GM21515 (cell line): ENCODE data around the gene LGR5.
"Not testable (repeated sequence)": the region's sequence is repeated elsewhere in the genome, so short reads cannot be mapped to it uniquely, and the experiment has no call there.

ENCODE experiments used
- ATAC-seq: cut with Tn5 transposase; IDR thresholded peaks from one replicate; pipeline ENCODE4 v1.9.1; 2021; ENCODE audit not compliant: unreplicated experiment

Gene LGR5

GRCh38 chr12:71472441-71472911 lies 32.9 kb downstream of the LGR5 start:
- no peak for ATAC-seq

- ATAC-seq: no peak
These were observed 35.2 kb downstream of the LGR5 start for GRCh38 chr12:71474791-71475190.

GRCh38 chr12:71475280-71475679 lies 35.7 kb downstream of the LGR5 start:
- no peak for ATAC-seq

- no peak for ATAC-seq
These were observed 36.9 kb downstream of the LGR5 start for GRCh38 chr12:71476513-71476912.

GRCh38 chr12:71477609-71478008 lies 38.0 kb downstream of the LGR5 start:
- no peak for ATAC-seq

- no peak for ATAC-seq
These were observed 38.7 kb downstream of the LGR5 start for GRCh38 chr12:71478270-71478669.

GRCh38 chr12:71484272-71484905 lies 44.8 kb downstream of the LGR5 start:
- no peak for ATAC-seq

- ATAC-seq: not testable (repeated sequence)
These were observed 51.2 kb downstream of the LGR5 start for GRCh38 chr12:71490844-71491243.

GRCh38 chr12:71492604-71493003 lies 53.0 kb downstream of the LGR5 start:
- ATAC-seq: no peak

- no peak for ATAC-seq
These were observed 60.2 kb downstream of the LGR5 start for GRCh38 chr12:71499834-71500233.

GRCh38 chr12:71503579-71504391 lies 64.2 kb downstream of the LGR5 start:
- ATAC-seq: no peak

- no peak for ATAC-seq
These were observed 64.9 kb downstream of the LGR5 start for GRCh38 chr12:71504476-71504875.

GRCh38 chr12:71509705-71510104 lies 70.1 kb downstream of the LGR5 start:
- no peak for ATAC-seq

- ATAC-seq: no peak
These were observed 77.7 kb downstream of the LGR5 start for GRCh38 chr12:71517145-71517846.

GRCh38 chr12:71521125-71521524 lies 81.5 kb downstream of the LGR5 start:
- no peak for ATAC-seq

- ATAC-seq: no peak
These were observed 85.0 kb downstream of the LGR5 start for GRCh38 chr12:71524626-71525025.

- ATAC-seq: no peak
These were observed 94.1 kb downstream of the LGR5 start for GRCh38 chr12:71533703-71534102.

GRCh38 chr12:71536279-71536938 lies 96.8 kb downstream of the LGR5 start:
- peak; percentile 71 for ATAC-seq

- no peak for ATAC-seq
These were observed 97.5 kb downstream of the LGR5 start for GRCh38 chr12:71536939-71537622.

- no peak for ATAC-seq
These were observed 99.2 kb downstream of the LGR5 start for GRCh38 chr12:71538807-71539206.

- ATAC-seq: no peak
These were observed 102.0 kb downstream of the LGR5 start for GRCh38 chr12:71541583-71541982.
